Neuron (in vitro differentiated cells): ENCODE results near the gene SPRYD4.
"Not testable (repeated sequence)": the region's sequence is repeated elsewhere in the genome, so short reads cannot be mapped to it uniquely, and the experiment has no call there.

Experiments used
- H2AFZ ChIP-seq: one replicate; pipeline ENCODE4 v1.6.1; 2013; ENCODE audit warnings: low read depth, mild to moderate bottlenecking, inconsistent platforms, low read length, moderate library complexity
- H3K27me3 ChIP-seq: one replicate; pipeline ENCODE4 v1.6.1; 2013; ENCODE audit warnings: low read length; ENCODE audit not compliant: insufficient read depth
- H3K36me3 ChIP-seq: one replicate; pipeline ENCODE4 v1.6.1; 2013; ENCODE audit warnings: low read length; ENCODE audit not compliant: insufficient read depth
- H3K4me1 ChIP-seq: one replicate; pipeline ENCODE4 v1.6.1; 2013; ENCODE audit warnings: low read length; ENCODE audit not compliant: insufficient read depth
- H3K4me3 ChIP-seq: 2 replicates; pipeline ENCODE4 v1.5.1; 2013; ENCODE audit warnings: mild to moderate bottlenecking, low read length, moderate library complexity
- H3K9me3 ChIP-seq: one replicate; pipeline ENCODE4 v1.6.1; 2013; ENCODE audit warnings: low read length

Gene SPRYD4

DNA sequence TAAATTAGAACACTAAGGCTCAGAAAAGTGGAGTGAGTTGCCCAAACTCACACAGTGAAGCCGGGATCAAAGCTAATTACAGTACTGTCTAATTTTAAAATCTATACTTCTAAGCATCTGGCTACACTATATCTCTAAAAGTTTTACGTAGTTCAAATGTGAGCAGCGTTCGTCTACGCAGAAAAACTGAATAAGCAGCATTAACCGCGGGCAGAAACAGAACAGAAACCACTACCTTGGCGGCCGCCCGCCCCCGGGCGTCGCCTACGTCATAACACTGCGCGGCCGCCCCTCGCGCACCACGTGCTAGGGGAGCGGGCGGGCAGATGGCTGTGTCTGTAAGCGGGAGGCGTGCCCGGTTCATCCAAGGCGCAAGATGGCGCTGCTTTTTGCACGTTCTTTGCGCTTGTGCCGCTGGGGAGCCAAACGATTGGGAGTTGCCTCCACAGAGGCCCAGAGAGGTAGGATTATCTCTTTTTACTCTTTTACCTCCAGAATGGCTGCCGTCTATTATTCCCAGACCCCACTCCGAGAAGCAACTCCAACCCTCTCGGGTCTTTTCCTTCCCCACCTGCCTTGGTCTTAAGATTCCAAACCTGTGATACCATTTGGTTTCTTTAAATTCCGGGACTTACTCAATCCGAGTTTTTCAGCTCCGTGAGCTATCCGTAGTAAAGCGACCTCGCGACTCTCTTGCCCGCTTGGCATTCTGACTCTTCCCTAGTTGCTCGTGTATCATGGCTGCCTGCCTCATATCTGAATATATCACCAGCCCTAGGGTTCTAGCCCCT lies at the start of gene SPRYD4:
Gene SPRYD4, plus strand, starts transcription at position 363 of the 791 bp plus-strand sequence. Its CDS starts 14 bp downstream, at position 377.
- H3K36me3 ChIP-seq: peaks cover 17% of the 10 kb centered on the region
- no peaks in the 10 kb centered on the region for H3K27me3 ChIP-seq
- H3K4me3 ChIP-seq: peak within 1 kb of the TSS; percentile 90
- peaks cover 16% of the 10 kb centered on the region for H3K4me1 ChIP-seq
- H2AFZ ChIP-seq: peak within 1 kb of the TSS; percentile 81
- no peaks in the 10 kb centered on the region for H3K9me3 ChIP-seq

DNA sequence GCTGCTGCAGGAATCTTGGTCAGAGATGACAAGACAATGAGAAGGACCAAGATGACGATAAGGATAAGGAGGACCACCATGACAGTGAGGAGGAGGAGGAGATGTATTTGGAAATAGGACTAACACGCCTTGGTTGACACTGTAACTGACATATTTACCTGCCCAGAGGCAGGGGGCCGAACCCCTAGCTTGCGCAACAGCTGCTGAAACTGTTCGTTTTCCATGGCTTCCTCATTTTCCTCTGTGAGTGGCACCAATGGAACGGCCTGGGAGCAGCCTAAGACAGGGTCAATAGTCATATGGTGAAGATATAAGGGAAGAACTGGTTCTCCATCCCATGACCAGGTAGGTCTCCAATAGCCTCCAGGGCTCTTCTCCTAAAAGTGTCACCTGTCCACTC lies 48.0 kb upstream of the SPRYD4 start:
- H3K4me3 ChIP-seq: no peak overlapping the region
- H3K27me3 ChIP-seq: no peaks in the 10 kb centered on the region
- H2AFZ ChIP-seq: no peak overlapping the region
- no peaks in the 10 kb centered on the region for H3K4me1 ChIP-seq
- H3K36me3 ChIP-seq: peaks cover 85% of the 10 kb centered on the region
- no peaks in the 10 kb centered on the region for H3K9me3 ChIP-seq

DNA sequence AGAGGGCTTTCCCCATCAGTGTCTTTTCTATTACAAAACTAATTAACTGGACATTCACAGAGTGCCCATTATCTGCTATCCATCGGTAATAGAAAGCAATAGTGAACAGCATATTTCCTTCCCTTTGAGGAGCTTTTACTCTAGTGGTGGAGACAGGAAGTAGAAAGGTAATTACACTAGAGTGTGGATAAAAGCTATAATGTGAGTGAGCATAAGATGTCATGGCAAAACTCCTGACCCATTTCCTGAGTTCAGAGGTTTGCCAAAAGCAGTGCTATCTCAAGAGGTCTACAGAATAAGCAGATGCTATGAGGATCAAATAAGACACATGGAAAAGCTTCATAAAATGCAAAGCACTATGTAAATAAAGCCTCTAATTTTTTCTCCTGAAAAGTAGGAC lies 43.2 kb upstream of the SPRYD4 start:
- Histone ChIP-seq H3K36me3 (peaks cover 86% of the 10 kb centered on the region), H3K27me3 (no peaks in the 10 kb centered on the region), H3K4me1 (no peaks in the 10 kb centered on the region), H3K9me3 (no peaks in the 10 kb centered on the region), H2AFZ (no peak overlapping the region), H3K4me3 (no peak overlapping the region)

DNA sequence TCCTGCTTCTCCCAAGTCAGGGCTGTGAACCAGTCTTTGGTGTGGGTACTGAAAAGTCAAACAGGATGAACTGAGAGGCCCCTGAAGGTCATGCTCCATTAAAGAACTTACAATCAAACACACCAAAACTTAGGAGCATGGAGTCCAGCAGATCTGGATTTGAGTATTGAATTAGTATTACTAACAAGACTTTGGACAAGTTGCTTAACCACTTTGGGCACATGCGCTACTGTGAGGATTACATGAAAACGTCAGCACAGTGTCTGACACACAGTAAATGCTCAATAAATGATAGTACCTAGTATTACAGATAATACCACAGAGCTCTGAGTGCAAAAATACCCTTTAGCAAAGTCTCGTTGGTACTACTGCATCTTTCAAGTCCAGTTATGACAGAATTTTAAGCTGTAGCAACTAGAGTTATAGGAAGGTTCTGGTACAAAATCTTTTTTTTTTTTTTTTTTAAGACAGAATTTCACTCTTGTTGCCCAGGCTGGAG lies 42.4 kb upstream of the SPRYD4 start:
- Histone ChIP-seq H3K36me3 (peaks cover 84% of the 10 kb centered on the region), H3K27me3 (no peaks in the 10 kb centered on the region), H3K4me1 (no peaks in the 10 kb centered on the region), H3K9me3 (no peaks in the 10 kb centered on the region), H3K4me3 (no peak overlapping the region), H2AFZ (no peak overlapping the region)

DNA sequence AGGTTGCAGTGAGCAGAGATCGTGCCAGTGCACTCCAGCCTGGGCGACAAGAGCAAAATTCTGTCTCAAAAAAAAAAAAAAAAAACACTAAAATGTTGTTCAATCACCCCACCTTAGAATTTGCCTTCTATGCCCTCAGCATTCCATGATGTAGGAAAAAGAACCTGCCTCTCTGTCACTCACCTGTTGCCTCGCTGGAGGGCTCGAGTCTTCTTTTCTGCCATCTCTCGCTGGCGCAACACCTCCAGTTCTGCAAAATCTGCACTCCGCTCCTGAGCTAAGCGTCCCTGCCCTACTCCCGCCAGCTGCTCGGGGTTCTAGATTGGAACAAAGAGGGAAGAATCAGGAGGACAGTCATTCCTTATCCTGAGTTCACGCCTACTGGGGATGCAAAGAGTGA lies 37.1 kb upstream of the SPRYD4 start:
- peaks cover 60% of the 10 kb centered on the region for H3K36me3 ChIP-seq
- peaks cover 3% of the 10 kb centered on the region for H3K9me3 ChIP-seq
- no peaks in the 10 kb centered on the region for H3K27me3 ChIP-seq
- no peaks in the 10 kb centered on the region for H3K4me1 ChIP-seq
- H3K4me3 ChIP-seq: no peak overlapping the region
- H2AFZ ChIP-seq: no peak overlapping the region

DNA sequence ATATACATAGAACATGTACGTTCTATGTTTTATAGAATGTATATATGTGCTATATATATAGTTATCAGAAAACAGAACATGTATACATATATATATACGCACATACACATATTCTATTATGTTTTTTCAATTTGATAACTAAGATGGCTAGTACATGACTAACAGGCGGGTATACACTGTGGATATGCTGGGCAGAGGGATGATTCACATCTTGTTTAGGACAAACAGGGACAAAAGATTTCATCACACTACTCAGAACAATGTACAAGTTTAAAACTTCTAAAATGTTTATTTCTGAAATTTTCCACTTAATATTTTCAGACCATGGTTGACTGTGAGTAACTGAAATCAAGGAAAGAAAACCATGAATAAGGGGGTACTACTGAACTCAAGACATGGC lies 36.5 kb upstream of the SPRYD4 start:
- Histone ChIP-seq H3K36me3 (peaks cover 58% of the 10 kb centered on the region), H3K4me3 (no peak overlapping the region), H3K4me1 (no peaks in the 10 kb centered on the region), H2AFZ (no peak overlapping the region), H3K27me3 (no peaks in the 10 kb centered on the region), H3K9me3 (peaks cover 3% of the 10 kb centered on the region)

DNA sequence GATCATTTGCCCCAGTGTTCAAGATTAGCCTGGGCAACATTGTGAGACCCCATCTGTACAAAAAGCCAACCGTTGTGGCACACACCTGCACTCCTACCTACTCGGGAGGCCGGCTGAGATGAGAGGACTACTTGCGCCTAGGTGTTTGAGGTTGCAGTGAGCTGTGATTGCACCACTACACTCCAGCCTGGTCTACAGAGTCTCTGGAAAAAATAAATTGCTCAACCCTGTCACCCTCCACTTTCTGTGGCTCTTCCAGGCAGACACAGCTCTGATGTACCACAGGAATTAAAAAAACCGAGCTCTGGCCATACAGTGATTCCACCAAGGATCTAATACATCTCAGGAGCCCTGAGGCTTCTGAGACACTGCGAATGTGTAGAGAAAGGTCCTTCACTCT lies 33.5 kb upstream of the SPRYD4 start:
- no peaks in the 10 kb centered on the region for H3K27me3 ChIP-seq
- no peak overlapping the region for H2AFZ ChIP-seq
- H3K36me3 ChIP-seq: peaks cover 33% of the 10 kb centered on the region
- peaks cover 3% of the 10 kb centered on the region for H3K9me3 ChIP-seq
- H3K4me1 ChIP-seq: peaks cover 5% of the 10 kb centered on the region
- no peak overlapping the region for H3K4me3 ChIP-seq

DNA sequence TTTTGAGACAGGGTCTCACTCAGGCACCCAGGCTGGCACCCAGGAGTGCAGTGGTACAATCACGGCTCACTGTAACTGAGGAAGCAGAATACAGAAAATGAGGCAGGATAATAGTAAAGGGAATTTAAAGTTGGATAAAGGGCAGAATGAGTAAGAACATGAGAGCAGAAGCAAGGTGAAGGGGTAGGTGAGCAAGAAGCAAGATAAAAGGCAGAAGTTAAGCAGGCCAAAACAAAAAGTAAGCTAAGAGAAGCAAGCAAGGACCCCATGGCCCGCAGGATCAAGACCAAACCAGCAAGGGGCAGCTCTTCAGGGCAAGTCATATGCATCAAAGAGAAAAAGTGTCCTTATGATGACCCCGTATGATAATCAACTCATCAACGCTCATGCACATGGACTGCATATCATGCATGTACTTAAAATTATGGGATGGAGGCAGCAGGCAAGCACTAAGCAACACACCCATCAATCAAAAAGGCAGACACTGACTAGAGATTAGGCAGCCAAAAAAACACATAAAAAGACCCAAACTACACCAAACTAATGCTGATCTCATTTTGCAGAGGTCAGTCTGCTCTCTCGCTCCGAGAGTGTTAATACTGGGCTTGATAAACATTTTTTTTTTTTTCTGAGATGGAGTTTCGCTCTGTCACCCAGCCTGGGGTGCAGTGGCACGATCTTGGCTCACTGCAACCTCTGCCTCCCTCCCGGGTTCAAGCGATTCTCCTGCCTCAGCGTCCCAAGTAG lies 30.8 kb upstream of the SPRYD4 start:
- H3K27me3 ChIP-seq: no peaks in the 10 kb centered on the region

DNA sequence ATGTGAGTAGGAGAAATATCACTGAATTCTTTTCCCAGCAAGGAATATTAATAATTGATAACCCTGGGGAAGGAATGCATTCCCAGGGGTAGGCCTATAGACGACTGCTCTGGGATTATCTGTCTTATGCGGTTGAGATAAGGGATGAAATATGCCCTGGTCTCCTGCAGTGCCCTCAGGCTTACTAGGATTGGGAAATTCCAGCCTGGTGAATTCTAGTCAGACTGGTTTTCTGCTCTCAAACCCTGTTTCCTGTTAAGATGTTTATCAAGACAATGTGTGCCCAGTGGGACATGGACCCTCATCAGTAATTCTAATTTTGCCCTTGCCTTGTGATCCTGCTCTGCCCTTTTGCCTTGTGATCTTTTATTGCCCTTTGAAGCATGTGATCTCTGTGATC lies 25.2 kb upstream of the SPRYD4 start:
- H3K36me3 ChIP-seq, H3K4me1 ChIP-seq, H3K27me3 ChIP-seq, H2AFZ ChIP-seq, H3K9me3 ChIP-seq, H3K4me3 ChIP-seq: not testable (repeated sequence)

More for the DNA sequence above, 30.8 kb upstream of the SPRYD4 start:
- peaks cover 13% of the 10 kb centered on the region for H3K36me3 ChIP-seq
- H3K4me1 ChIP-seq: peaks cover 5% of the 10 kb centered on the region
- H2AFZ ChIP-seq: no peak overlapping the region
- peaks cover 3% of the 10 kb centered on the region for H3K9me3 ChIP-seq
- H3K4me3 ChIP-seq: no peak overlapping the region

DNA sequence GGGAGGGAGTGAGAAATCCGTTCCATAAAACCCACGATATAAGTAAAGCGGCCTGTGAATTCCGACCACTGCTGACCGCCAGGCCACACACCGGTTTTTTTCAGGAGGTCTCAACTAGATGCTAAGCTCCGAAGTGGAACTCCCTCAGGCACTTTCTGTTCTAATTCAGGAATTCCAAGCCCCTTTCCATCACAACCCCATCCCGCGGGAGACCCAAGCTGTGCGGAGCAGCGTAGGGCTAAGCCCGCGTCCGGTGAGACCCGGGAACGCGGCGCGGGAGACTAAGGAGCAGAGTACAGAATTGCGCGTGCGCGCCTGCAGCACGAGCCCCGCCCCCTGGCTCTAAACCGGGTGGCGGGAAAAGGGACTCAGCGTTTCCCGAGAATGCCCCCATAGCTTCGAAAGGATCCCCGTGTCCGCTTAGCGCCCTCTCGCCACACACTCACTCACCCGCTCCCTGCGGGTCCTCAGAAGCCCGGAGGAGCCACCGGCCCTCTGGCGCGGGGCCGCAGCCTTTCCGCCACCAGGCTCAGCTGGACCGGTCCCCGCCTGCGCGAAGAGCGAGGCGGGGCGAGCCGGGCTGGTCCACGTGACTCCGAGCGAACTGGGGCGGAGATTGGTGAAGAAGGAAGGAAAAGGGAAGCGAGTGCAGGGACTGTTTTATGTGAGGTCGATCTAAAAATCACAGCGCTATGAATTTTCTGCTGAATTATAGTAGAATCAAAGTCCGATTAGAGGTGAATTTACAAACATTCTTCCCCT lies 19.3 kb upstream of the SPRYD4 start, which contains the start of gene TIMELESS:
Gene TIMELESS, minus strand, starts transcription at position 567 of the 762 bp plus-strand sequence. CDS start 15,256 bp downstream, outside the sequence.
- H3K4me3 ChIP-seq: peak within 1 kb of the TSS; percentile 98
- H2AFZ ChIP-seq: peak within 1 kb of the TSS; percentile 88
- H3K27me3 ChIP-seq: no peaks in the 10 kb centered on the region
- no peaks in the 10 kb centered on the region for H3K36me3 ChIP-seq
- peaks cover 2% of the 10 kb centered on the region for H3K9me3 ChIP-seq
- peaks cover 8% of the 10 kb centered on the region for H3K4me1 ChIP-seq

DNA sequence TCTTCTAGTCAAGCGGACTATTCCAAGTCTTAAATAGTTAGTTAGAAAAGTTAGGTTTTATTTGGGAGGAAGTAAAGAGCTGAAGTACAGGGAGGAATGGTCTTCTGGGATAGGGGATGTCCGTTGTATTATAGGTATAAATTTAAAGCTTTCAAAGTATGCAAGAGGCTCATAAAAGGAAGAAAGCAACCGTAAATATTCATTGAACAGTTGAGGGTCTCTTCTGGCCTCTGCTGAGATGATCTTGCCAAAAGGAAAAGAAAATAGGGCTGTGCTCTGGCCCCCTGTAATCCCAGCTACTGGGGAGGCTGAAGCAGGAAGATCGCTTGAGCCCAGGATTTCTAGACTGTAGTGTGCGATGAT lies 18.8 kb upstream of the SPRYD4 start:
- Histone ChIP-seq H2AFZ (peak overlapping the region; percentile 88), H3K4me1 (peaks cover 8% of the 10 kb centered on the region), H3K4me3 (peak overlapping the region; percentile 98), H3K27me3 (no peaks in the 10 kb centered on the region), H3K36me3 (no peaks in the 10 kb centered on the region), H3K9me3 (peaks cover 2% of the 10 kb centered on the region)

DNA sequence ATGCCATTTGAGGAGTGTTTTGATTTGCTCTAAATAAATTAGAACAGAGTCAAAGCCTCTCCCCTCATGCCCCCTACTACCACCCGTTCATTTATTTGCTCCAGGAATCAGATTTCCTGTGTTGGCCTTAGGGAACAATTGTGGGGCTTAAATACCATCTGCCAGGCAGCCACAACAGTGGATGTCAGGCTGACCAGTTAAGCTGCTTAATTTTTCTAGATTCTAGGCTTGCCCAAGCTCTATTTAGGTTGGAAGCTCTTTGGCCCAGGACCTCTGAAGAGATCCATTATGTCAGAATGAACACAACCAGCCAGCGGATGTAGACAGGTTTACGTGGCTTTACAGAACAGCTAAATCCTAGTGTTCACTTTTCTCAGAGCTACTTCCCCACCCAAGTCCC lies 18.1 kb upstream of the SPRYD4 start:
- Histone ChIP-seq H3K4me1 (peaks cover 8% of the 10 kb centered on the region), H3K36me3 (no peaks in the 10 kb centered on the region), H3K4me3 (peak overlapping the region; percentile 98), H3K9me3 (no peaks in the 10 kb centered on the region), H3K27me3 (no peaks in the 10 kb centered on the region), H2AFZ (peak overlapping the region; percentile 88)

DNA sequence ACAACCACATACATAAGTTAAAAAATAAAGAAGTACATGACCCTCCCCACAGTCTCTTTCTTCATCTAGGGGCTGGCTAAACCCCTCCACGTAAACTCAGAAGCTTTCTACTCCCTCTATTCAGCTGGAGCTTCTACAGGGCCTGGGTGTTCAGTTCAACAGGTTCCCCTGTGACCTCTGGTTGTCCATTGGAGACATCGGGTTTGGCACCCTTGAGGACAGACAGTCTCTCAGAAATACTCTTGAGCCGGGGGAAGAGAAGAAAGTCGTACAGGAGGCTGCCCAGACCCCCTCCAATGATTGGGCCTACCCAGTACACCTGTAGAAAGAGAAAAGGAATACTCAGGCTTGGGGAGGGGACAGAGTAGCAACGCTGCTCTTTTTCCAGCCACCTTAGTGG lies 17.2 kb upstream of the SPRYD4 start:
- H3K9me3 ChIP-seq: no peaks in the 10 kb centered on the region
- no peak overlapping the region for H3K4me3 ChIP-seq
- no peak overlapping the region for H2AFZ ChIP-seq
- no peaks in the 10 kb centered on the region for H3K27me3 ChIP-seq
- no peaks in the 10 kb centered on the region for H3K36me3 ChIP-seq
- H3K4me1 ChIP-seq: peaks cover 8% of the 10 kb centered on the region
